ENCODE measurements around the gene PTPN14.

DNA sequence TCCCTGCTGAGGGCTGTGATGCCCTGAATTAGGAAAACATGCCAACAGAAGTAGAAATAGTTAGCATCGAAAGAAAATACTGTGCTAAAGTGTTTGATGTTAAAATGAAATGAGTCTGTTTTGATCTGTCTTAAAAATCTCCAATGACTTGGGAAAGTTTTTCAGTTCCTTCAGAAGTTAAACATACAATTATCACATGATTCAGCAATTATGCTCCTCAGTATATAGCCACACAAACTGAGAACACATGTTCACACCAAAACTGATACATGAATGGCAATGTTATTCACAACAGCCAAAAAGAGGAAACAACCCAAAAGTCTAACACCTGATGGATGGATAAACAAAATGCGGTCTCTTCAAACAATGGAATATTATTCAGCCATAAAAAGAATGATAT is 130.6 kb downstream of the PTPN14 start:
- no peak for TF ChIP-seq FOXM1 (IDR thresholded peaks at IDR 0.05; ENCODE audit: borderline replicate concordance)
- no peak for TF ChIP-seq SP1 (IDR thresholded peaks at IDR 0.05)
- TF ChIP-seq BHLHE40 (IDR thresholded peaks at IDR 0.05; ENCODE audit: borderline replicate concordance), result no peak
- TF ChIP-seq FOXK2 (IDR thresholded peaks at IDR 0.05), result no peak
- TF ChIP-seq FOXA1 (IDR thresholded peaks at IDR 0.05), result no peak
- TF ChIP-seq, protein P1, sequence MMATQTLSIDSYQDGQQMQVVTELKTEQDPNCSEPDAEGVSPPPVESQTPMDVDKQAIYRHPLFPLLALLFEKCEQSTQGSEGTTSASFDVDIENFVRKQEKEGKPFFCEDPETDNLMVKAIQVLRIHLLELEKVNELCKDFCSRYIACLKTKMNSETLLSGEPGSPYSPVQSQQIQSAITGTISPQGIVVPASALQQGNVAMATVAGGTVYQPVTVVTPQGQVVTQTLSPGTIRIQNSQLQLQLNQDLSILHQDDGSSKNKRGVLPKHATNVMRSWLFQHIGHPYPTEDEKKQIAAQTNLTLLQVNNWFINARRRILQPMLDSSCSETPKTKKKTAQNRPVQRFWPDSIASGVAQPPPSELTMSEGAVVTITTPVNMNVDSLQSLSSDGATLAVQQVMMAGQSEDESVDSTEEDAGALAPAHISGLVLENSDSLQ (IDR thresholded peaks at IDR 0.05), result no peak
- TF ChIP-seq L3MBTL2 (conservative IDR thresholded peaks at IDR 0.05), result no peak
- no peak for TF ChIP-seq HDGF (IDR thresholded peaks at IDR 0.05; ENCODE audit: borderline replicate concordance)
- TF ChIP-seq CTBP1 (IDR thresholded peaks at IDR 0.05; ENCODE audit: borderline replicate concordance), result no peak
- TF ChIP-seq SUZ12 (IDR thresholded peaks at IDR 0.05), result no peak
- TF ChIP-seq ARNT (IDR thresholded peaks at IDR 0.05), result no peak
- no peak for TF ChIP-seq TARDBP (IDR thresholded peaks at IDR 0.05)
